CD4-positive, alpha-beta T cell treated with Interleukin-17A for 1 hour (primary cell): ENCODE data around the gene KCNQ4.

Experiments used
- DNase-seq: peaks from one replicate; pipeline ENCODE4 v3.0.0-alpha.2; 2020

KCNQ4 gene

GRCh38 chr1:40797668-40798010 lies 14.1 kb downstream of the KCNQ4 start:
- DNase-seq: no peak

GRCh38 chr1:40798366-40799281 lies 15.0 kb downstream of the KCNQ4 start:
- no peak for DNase-seq

GRCh38 chr1:40799351-40799867 lies 15.8 kb downstream of the KCNQ4 start:
- DNase-seq: no peak

GRCh38 chr1:40801742-40802077 lies 18.1 kb downstream of the KCNQ4 start:
- DNase-seq: no peak

GRCh38 chr1:40802078-40802741 lies 18.6 kb downstream of the KCNQ4 start:
- peak; percentile 91 for DNase-seq

GRCh38 chr1:40802742-40803113 lies 19.1 kb downstream of the KCNQ4 start:
- no peak for DNase-seq

GRCh38 chr1:40803447-40803846 lies 19.9 kb downstream of the KCNQ4 start:
- DNase-seq: no peak

- DNase-seq: no peak
Measured at GRCh38 chr1:40803902-40804301, 20.3 kb downstream of the KCNQ4 start.

GRCh38 chr1:40806240-40806639 lies 22.7 kb downstream of the KCNQ4 start:
- DNase-seq: no peak

GRCh38 chr1:40806731-40807695 lies 23.4 kb downstream of the KCNQ4 start:
- no peak for DNase-seq

- DNase-seq: no peak
Measured at GRCh38 chr1:40808002-40808401, 24.4 kb downstream of the KCNQ4 start.

GRCh38 chr1:40808444-40808843 lies 24.9 kb downstream of the KCNQ4 start:
- no peak for DNase-seq

GRCh38 chr1:40808909-40809308 lies 25.3 kb downstream of the KCNQ4 start:
- DNase-seq: no peak

- no peak for DNase-seq
Measured at GRCh38 chr1:40810927-40811326, 27.3 kb downstream of the KCNQ4 start.

GRCh38 chr1:40815420-40815819 lies 31.8 kb downstream of the KCNQ4 start:
- DNase-seq: no peak

- DNase-seq: no peak
Measured at GRCh38 chr1:40817791-40818263, 34.2 kb downstream of the KCNQ4 start.

- DNase-seq: peak; percentile 93
Measured at GRCh38 chr1:40818264-40818961, 34.8 kb downstream of the KCNQ4 start.

- DNase-seq: no peak
Measured at GRCh38 chr1:40819101-40819500, 35.5 kb downstream of the KCNQ4 start.

- DNase-seq: no peak
Measured at GRCh38 chr1:40820251-40820797, 36.7 kb downstream of the KCNQ4 start.

- DNase-seq: no peak
Measured at GRCh38 chr1:40820911-40821693, 37.5 kb downstream of the KCNQ4 start.

GRCh38 chr1:40822890-40823289 lies 39.3 kb downstream of the KCNQ4 start:
- no peak for DNase-seq
